Liver (tissue), 3 donors: ENCODE results near the gene NAA38.
A peak's percentile ranks its signal among the peaks of the same experiment; 100 is the strongest.

Experiments
- ATF3 ChIP-seq: IDR thresholded peaks from 2 replicates; pipeline ENCODE4 v1.6.1; 2016; ENCODE audit warnings: antibody characterized with exemption
- CTCF ChIP-seq: fragments of 150-350 bp; IDR thresholded peaks from 2 replicates; pipeline ENCODE4 v1.5.1; 2017; ENCODE audit warnings: improper control_type of control experiment, low read depth, low read length; ENCODE audit not compliant: missing input control
- EGR1 ChIP-seq, 2 donors: IDR thresholded peaks; 2 replicates each; pipeline ENCODE4 v1.6.1; 2016 to 2018; ENCODE audit warnings: antibody characterized with exemption in 2 of 2, low read depth in 2 of 2
- FOXA1 ChIP-seq: IDR thresholded peaks from 2 replicates; pipeline ENCODE4 v1.6.1; 2016; ENCODE audit warnings: antibody characterized with exemption
- FOXA2 ChIP-seq: IDR thresholded peaks from 2 replicates; pipeline ENCODE4 v1.6.1; 2016; ENCODE audit warnings: antibody characterized with exemption
- GABPA ChIP-seq, 2 donors: IDR thresholded peaks in 1 of 2; conservative IDR thresholded peaks in 1 of 2; 2 replicates each; pipeline ENCODE4 v1.6.1; 2016; ENCODE audit warnings: antibody characterized with exemption in 2 of 2, mild to moderate bottlenecking in 1 of 2, moderate library complexity in 1 of 2
- NR2F2 ChIP-seq: IDR thresholded peaks from 2 replicates; pipeline ENCODE4 v1.6.1; 2016; ENCODE audit warnings: antibody characterized with exemption
- YY1 ChIP-seq: IDR thresholded peaks from 2 replicates; pipeline ENCODE4 v1.6.1; 2016; ENCODE audit warnings: antibody characterized with exemption, mild to moderate bottlenecking
- donor health status: healthy.
- donor health status: healthy.

GRCh38 chr17:7862692-7863437 is 5.5 kb upstream of the NAA38 start:
- TF ChIP-seq CTCF (peak; percentile 84), ATF3 (no peak), GABPA (IDR thresholded peaks at IDR 0.05 in 1 of 2, conservative IDR thresholded peaks at IDR 0.05 in 1 of 2) (no peak), YY1 (no peak), NR2F2 (no peak), FOXA1 (no peak), EGR1 (IDR thresholded peaks at IDR 0.05; ENCODE audit: low read depth in 2 of 2) (no peak), FOXA2 (no peak)
